Esophagus squamous epithelium (tissue), 5 donors: ENCODE data around the gene RGS10. TPM values are rescaled to one million over a fixed set of nuclear protein-coding genes. Genes with fewer than 3 reads are reported as not detected.

Experiments
- DNase-seq: peaks from one replicate; lab custom pipeline; 2025; lab: John Stamatoyannopoulos, UW
- H3K27ac ChIP-seq, 4 donors: fragments of 200-600 bp; sonication (generic); one replicate each; pipeline ENCODE4 v1.5.1; 2016 to 2019; ENCODE audit warnings: mild to moderate bottlenecking in 1 of 4
- H3K27me3 ChIP-seq, 4 donors: fragments of 200-600 bp; sonication (generic); 1 replicate in 3 of 4; 2 replicates in 1 of 4; pipeline versions ENCODE4 v1.5.1 to v1.6.0; 2017 to 2021; ENCODE audit warnings: antibody characterized with exemption in 1 of 4
- H3K36me3 ChIP-seq, 3 donors: fragments of 200-600 bp; sonication (generic); one replicate each; pipeline ENCODE4 v1.5.1; 2016 to 2019
- H3K4me1 ChIP-seq, 3 donors: fragments of 200-600 bp; sonication (generic); one replicate each; pipeline ENCODE4 v1.5.1; 2017 to 2019
- H3K4me3 ChIP-seq, 4 donors: fragments of 200-600 bp; sonication (generic); 1 replicate in 3 of 4; 2 replicates in 1 of 4; pipeline ENCODE4 v1.5.1; 2016 to 2019; ENCODE audit warnings: mild to moderate bottlenecking in 2 of 4, moderate library complexity in 1 of 4
- H3K9me3 ChIP-seq, 3 donors: fragments of 200-600 bp; sonication (generic); one replicate each; pipeline ENCODE4 v1.5.1; 2016 to 2019
- CTCF ChIP-seq, 6 experiments: fragments of 450-650 bp in 4 of 6; fragments of 200-600 bp in 2 of 6; sonication (generic) in 2 of 6; IDR thresholded peaks; one replicate each; pipeline ENCODE4 v1.5.1; 2016 to 2019; ENCODE audit warnings: antibody characterized with exemption in 6 of 6, mild to moderate bottlenecking in 4 of 6, moderate library complexity in 4 of 6
- POLR2A ChIP-seq, 4 donors: fragments of 450-650 bp; IDR thresholded peaks; one replicate each; pipeline ENCODE4 v1.6.1; 2017; ENCODE audit warnings: antibody characterized with exemption in 4 of 4, mild to moderate bottlenecking in 4 of 4, moderate library complexity in 3 of 4
- WGBS, 2 donors: methylation state at CpG; one replicate each; pipeline ENCODE4 v1.1.5; 2018; 5-methylcytosine and 5-hydroxymethylcytosine counted together
- intact Hi-C: fragments of 100-400 bp; cut with DNase I; formaldehyde crosslinking; loops from one replicate; pipeline ENCODE4 v1.15.0; 2022
- total RNA-seq, 4 donors: library from RNA; depleted of rRNA; stranded (reverse); fragments of >200 nt; gene quantifications; one replicate each; pipeline ENCODE4 v1.1.0, GENCODE V29; 2016
- donor health status: DM: yes; HTN: yes; CAD: no.

Gene RGS10
- total RNA-seq, 4 donors from 2014 or later, result 25.5 to 55.8 (median 43.9) TPM

DNA sequence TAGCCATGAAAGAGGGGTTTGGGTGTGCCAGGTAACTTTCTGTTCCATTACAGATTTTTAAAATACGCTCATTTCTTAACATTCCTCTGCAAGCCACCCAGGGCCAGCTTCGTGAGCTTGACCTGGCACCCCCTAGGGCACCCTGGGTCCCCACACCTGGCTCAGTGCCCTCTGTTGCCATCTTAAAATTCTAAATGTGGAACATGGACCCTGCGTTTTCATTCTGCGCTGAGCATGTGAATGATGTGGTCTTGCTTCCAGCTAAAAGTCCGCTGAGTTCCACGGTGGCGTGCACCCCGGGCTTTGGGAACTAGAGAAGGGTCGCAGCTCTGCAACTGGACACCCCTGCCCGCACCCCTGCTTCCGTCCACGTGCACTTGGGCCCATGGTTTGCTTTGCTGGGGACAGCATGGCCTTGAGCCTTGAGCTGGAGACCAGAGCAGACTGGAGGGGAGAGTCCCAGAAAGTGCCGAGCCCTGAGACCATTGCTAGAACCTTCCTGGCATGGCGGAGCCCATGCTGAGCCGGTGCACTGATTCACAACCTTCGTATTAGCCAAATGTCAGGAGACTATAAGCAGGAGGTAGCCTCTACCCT lies 91.1 kb downstream of the RGS10 start:
- Histone ChIP-seq H3K9me3 (no peaks in the 10 kb centered on the region), H3K27ac (no peak overlapping the region), H3K4me3 (no peak overlapping the region), H3K27me3 (no peaks in the 10 kb centered on the region), H3K4me1 (peaks cover 0 to 36% (median 0%) of the 10 kb centered on the region in 3 donors), H3K36me3 (peaks cover 0 to 66% (median 0%) of the 10 kb centered on the region in 3 donors)
- 95 to 97% methylated on average over 10 to 12 of the region's 16 CpGs for WGBS, 2 donors
- no peak for DNase-seq
- no peak for TF ChIP-seq CTCF (IDR thresholded peaks at IDR 0.05)
- TF ChIP-seq POLR2A (IDR thresholded peaks at IDR 0.05), result no peak
- intact Hi-C loops, result no loop called here

GRCh38 chr10:119450606-119451299 lies 91.8 kb downstream of the RGS10 start:
- Histone ChIP-seq H3K27ac (peak overlapping the region in 2 of 4 donors; percentile 32 to 36), H3K36me3 (peaks cover 0 to 72% (median 0%) of the 10 kb centered on the region in 3 donors), H3K4me3 (no peak overlapping the region), H3K9me3 (no peaks in the 10 kb centered on the region), H3K4me1 (peaks cover 0 to 43% (median 3%) of the 10 kb centered on the region in 3 donors), H3K27me3 (no peaks in the 10 kb centered on the region)
- 20 to 75% methylated on average over 1 to 13 of the region's 16 CpGs for WGBS, 2 donors
- TF ChIP-seq CTCF (IDR thresholded peaks at IDR 0.05) (no peak), POLR2A (IDR thresholded peaks at IDR 0.05) (no peak)
- intact Hi-C loops, result no loop called here
- DNase-seq, result no peak

Other genes with a start within 250 kb of the RGS10 start
- 10 to 100 TPM; 50.1 to 84.5 (median 65.2) TPM for gene TIAL1, start 54.2 kb upstream of the RGS10 start, total RNA-seq
- 100 to 1,000 TPM in 1 of 4 donors, 10 to 100 TPM in 3; 51.6 to 102 (median 57.2) TPM for gene BAG3, start 108.7 kb upstream of the RGS10 start, total RNA-seq
- gene INPP5F, start 183.3 kb upstream of the RGS10 start, total RNA-seq, result 10 to 100 TPM in 2 of 4 donors, 1 to 10 TPM in 2; 5.3 to 11.4 (median 9.4) TPM